HG03045 (cell line): ENCODE measurements around the gene ZNRF3.

Experiments
- ATAC-seq: cut with Tn5 transposase; IDR thresholded peaks from one replicate; pipeline ENCODE4 v1.9.1; 2021; ENCODE audit warnings: mild to moderate bottlenecking, moderate library complexity; ENCODE audit not compliant: unreplicated experiment

The ZNRF3 gene

GRCh38 chr22:28950617-28951411 lies 67.4 kb downstream of the ZNRF3 start:
- no peak for ATAC-seq

GRCh38 chr22:28951530-28951929 lies 68.2 kb downstream of the ZNRF3 start:
- ATAC-seq = no peak

- ATAC-seq = no peak
Measured at GRCh38 chr22:28951969-28952521, 68.7 kb downstream of the ZNRF3 start.

GRCh38 chr22:28952857-28953256 lies 69.5 kb downstream of the ZNRF3 start:
- ATAC-seq = no peak

- no peak for ATAC-seq
Measured at GRCh38 chr22:28953403-28953802, 70.0 kb downstream of the ZNRF3 start.

- no peak for ATAC-seq
Measured at GRCh38 chr22:28953976-28954880, 70.9 kb downstream of the ZNRF3 start.

GRCh38 chr22:28955817-28956216 lies 72.4 kb downstream of the ZNRF3 start:
- no peak for ATAC-seq

GRCh38 chr22:28956506-28956905 lies 73.1 kb downstream of the ZNRF3 start:
- no peak for ATAC-seq

GRCh38 chr22:28958611-28959010 lies 75.2 kb downstream of the ZNRF3 start:
- ATAC-seq = no peak

- ATAC-seq = no peak
Measured at GRCh38 chr22:28962042-28962554, 78.7 kb downstream of the ZNRF3 start.

- no peak for ATAC-seq
Measured at GRCh38 chr22:28963362-28963761, 80.0 kb downstream of the ZNRF3 start.

- no peak for ATAC-seq
Measured at GRCh38 chr22:28967163-28967665, 83.8 kb downstream of the ZNRF3 start.

- no peak for ATAC-seq
Measured at GRCh38 chr22:28967969-28968368, 84.6 kb downstream of the ZNRF3 start.

- no peak for ATAC-seq
Measured at GRCh38 chr22:28969401-28970168, 86.2 kb downstream of the ZNRF3 start.

- ATAC-seq = no peak
Measured at GRCh38 chr22:28973352-28973751, 90.0 kb downstream of the ZNRF3 start.

- ATAC-seq = no peak
Measured at GRCh38 chr22:28977060-28977459, 93.7 kb downstream of the ZNRF3 start.

GRCh38 chr22:28977481-28977971 lies 94.2 kb downstream of the ZNRF3 start:
- no peak for ATAC-seq

- no peak for ATAC-seq
Measured at GRCh38 chr22:28978158-28978557, 94.8 kb downstream of the ZNRF3 start.

- ATAC-seq = no peak
Measured at GRCh38 chr22:28978863-28979796, 95.8 kb downstream of the ZNRF3 start.
